ENCODE measurements around the gene CD93.

The CD93 gene

DNA sequence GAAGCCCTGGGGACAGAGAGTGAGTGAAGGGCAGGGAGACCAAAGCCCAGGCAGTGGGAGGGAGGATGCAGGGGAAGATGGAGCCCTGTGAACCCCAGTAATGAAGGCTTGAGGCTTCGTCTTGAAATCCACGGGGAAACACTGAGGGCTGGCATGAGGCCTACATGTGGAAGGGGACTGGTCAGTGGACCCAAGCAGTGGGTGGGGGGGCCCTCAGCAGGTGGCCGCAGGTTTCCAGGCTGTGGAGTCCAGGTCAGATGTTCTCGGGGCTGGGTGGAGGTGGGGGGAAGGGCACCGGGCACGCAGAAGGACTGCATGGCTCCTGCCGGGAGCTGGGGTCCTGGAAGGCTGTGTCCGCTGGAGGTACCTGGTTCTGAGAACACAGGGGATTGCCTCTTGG lies 2.7 kb upstream of the CD93 start:
- H3K4me3 ChIP-seq (ENCODE audit: low read length): no peak overlapping the region
- TF ChIP-seq, protein P1, sequence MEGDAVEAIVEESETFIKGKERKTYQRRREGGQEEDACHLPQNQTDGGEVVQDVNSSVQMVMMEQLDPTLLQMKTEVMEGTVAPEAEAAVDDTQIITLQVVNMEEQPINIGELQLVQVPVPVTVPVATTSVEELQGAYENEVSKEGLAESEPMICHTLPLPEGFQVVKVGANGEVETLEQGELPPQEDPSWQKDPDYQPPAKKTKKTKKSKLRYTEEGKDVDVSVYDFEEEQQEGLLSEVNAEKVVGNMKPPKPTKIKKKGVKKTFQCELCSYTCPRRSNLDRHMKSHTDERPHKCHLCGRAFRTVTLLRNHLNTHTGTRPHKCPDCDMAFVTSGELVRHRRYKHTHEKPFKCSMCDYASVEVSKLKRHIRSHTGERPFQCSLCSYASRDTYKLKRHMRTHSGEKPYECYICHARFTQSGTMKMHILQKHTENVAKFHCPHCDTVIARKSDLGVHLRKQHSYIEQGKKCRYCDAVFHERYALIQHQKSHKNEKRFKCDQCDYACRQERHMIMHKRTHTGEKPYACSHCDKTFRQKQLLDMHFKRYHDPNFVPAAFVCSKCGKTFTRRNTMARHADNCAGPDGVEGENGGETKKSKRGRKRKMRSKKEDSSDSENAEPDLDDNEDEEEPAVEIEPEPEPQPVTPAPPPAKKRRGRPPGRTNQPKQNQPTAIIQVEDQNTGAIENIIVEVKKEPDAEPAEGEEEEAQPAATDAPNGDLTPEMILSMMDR (conservative IDR thresholded peaks at IDR 0.05; ENCODE audit: low read depth, low read length): no peak
- DNase-seq (ENCODE audit: low read depth): no peak

DNA sequence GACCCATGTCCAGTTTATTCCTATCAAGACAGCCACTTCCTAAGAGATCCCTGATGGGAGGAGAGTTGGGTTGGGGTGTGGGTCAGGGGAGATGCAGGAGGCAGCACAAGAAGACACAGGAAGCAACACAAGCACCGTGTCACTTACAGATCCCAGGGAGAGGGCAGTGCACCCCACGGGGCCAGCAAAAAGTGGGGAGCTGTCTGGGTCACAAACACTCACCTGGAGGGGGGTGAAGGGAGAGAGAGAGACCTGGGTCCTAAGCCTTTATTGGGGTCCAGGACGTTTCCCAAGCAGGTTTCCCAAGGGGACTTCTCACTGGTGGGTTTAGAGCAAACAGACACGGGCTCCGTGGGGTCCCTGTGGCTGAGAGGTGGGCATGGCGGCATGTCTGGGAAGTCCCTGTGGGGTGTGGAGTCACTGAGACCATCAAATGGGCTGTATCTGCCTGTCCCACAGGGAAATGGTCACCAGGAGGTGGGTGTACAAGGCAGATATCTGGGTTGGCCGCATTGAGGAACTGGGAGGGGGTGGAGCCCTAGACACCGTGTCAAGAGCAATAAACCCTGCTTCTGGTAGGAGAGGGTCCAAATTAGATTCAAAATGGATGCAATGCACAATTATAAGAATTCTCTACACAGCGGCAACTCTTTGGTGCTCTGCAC lies 1.6 kb upstream of the CD93 start:
- TF ChIP-seq, protein P1 (conservative IDR thresholded peaks at IDR 0.05; ENCODE audit: low read depth, low read length): no peak
- no peak overlapping the region for H3K4me3 ChIP-seq (ENCODE audit: low read length)
- DNase-seq (ENCODE audit: low read depth): no peak

DNA sequence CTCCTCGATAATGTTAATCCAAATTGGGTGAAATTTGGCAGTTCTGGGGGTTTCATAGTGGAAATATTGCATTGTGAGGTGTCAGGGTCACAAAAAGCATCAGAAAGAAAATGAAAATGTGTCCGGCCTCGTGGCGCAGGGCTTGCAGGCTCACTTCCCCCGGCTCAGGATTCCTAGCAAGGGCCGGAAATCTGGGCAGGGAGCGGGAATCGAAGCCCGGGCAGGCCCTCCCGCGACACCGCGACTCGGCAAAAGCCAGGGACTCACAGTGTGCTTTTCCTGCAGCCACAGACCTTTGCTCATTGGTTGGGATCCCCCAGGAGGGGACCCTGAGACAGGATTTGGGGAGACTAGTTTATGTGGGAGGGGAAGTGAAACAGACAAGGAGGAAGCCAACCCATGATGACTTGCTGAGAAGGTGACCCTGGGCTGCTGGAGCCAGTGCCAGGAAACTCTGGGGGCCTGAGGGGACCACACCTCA lies 847 bp upstream of the CD93 start:
- TF ChIP-seq, protein P1 (conservative IDR thresholded peaks at IDR 0.05; ENCODE audit: low read depth, low read length): no peak
- no peak overlapping the region for H3K4me3 ChIP-seq (ENCODE audit: low read length)
- DNase-seq (ENCODE audit: low read depth): no peak

DNA sequence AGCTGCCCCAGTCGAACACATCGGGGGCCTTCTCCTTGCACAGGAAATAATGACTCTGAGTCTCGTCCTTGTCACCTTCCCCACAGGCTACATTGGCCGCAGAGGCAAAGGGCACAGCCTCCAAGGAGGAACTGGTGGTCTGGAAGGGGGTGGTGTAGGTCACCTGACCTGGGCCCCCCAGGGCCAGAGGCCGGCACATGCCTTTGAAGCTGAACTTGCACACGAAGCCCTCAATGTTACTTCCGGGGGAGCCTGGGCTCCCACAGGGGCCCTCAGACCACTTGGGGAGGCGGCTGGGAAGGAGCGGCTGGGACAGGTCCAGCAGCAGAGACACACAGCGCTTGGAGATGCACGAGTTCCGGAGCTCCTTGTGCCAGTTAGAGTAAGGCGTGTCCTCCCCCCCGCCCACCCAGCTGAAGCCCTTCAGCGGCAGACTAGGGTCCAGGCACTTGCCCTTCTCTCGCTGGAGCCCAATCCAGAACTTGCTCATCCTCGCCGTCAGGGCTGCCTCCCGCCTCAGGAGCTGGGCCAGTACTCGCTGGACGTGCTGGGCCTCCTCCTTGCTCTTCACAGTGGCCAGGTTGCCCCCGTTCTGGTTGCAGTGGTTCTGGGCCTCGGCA lies 578 bp downstream of the CD93 start:
- TF ChIP-seq, protein P1 (conservative IDR thresholded peaks at IDR 0.05; ENCODE audit: low read depth, low read length): no peak
- H3K4me3 ChIP-seq (ENCODE audit: low read length): no peak overlapping the region
- DNase-seq (ENCODE audit: low read depth): no peak

DNA sequence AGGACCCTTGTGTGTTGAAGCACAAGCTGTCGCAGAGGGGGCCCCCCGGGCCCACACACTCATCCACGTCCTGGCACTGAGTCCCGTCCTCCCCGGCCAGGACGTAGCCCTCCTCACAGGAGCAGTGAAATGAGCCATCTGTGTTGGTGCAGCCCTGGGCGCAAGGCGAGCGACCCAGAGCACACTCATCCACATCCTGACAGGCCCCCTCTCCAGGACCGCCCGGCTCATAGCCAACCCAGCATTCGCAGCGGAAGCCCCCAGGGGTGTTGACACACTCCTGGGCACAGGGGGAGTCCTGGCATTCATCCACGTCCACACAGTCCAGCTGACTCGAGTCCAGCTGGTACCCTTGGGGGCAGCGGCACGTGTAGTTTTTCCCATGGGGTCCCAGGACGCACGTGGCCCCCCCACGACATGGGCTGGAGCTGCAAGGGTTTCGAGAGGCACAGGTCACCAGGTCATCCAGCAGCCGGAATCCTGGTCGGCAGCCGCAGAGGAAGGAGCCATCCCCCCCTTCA lies 1.2 kb downstream of the CD93 start:
- no peak for DNase-seq (ENCODE audit: low read depth)
- TF ChIP-seq, protein P1 (conservative IDR thresholded peaks at IDR 0.05; ENCODE audit: low read depth, low read length): no peak
- H3K4me3 ChIP-seq (ENCODE audit: low read length): no peak overlapping the region

DNA sequence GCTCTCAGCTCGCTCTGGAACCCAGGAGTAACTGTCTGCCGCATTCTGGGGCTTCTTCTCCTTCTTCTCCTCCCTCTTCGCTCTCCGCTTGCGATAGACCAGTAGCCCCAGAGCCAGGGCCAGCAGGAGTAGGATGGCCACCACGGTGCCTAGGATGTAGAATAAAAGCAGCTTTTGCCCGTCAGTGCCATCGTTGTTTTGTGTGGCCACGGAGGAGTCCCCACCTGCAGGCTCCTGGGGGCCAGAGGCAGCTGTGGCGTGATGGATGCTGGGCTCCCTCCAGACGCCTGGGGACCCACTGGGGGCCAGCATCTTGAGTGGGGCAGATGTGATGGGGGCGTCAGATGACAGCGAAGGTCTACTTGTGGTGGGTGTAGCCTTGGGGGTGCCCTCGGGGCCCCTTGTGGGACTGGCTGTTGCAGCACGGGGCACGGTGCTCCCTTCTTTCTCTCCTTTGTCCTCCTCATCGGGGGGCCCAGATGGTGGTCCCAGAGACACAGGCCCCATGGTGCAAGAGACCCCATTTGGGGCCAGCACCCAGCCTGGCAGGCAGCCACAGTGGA lies 1.8 kb downstream of the CD93 start:
- DNase-seq (ENCODE audit: low read depth): no peak
- TF ChIP-seq, protein P1 (conservative IDR thresholded peaks at IDR 0.05; ENCODE audit: low read depth, low read length): no peak
- no peak overlapping the region for H3K4me3 ChIP-seq (ENCODE audit: low read length)

All from retinal pigment epithelial cell (primary cell).